Activated CD4-positive, alpha-beta memory T cell treated with anti-CD3 and anti-CD28 coated beads, Interleukin-2, amount 10 ng/mL, durations not matched to agents 7 days and 5 days (primary cell): ENCODE results near the gene TCP11. TPM values are rescaled to one million over a fixed set of nuclear protein-coding genes. Genes with fewer than 3 reads are reported as not detected.

Source experiments
- CTCF ChIA-PET: fragments of 350-600 bp; sonication (Branson Sonifier 250); formaldehyde crosslinking; loops from one replicate; lab custom pipeline; 2021; ENCODE audit warnings: antibody characterized with exemption, inconsistent platforms; lab: Charles Lee
- POLR2A ChIA-PET: fragments of 350-600 bp; sonication (Branson Sonifier 250); formaldehyde crosslinking; loops from one replicate; lab custom pipeline; 2021; ENCODE audit warnings: antibody characterized with exemption; lab: Charles Lee
- DNase-seq: peaks from one replicate; pipeline ENCODE4 v3.0.0-alpha.2; 2020
- H3K27ac Mint-ChIP-seq: one replicate; pipeline ENCODE4 v1.8.0; 2021; ENCODE audit warnings: mild to moderate bottlenecking, mixed read lengths
- H3K27me3 Mint-ChIP-seq: one replicate; pipeline ENCODE4 v1.8.0; 2021; ENCODE audit warnings: mixed read lengths
- H3K36me3 Mint-ChIP-seq: one replicate; pipeline ENCODE4 v1.8.0; 2021; ENCODE audit warnings: low read depth, mixed read lengths
- H3K4me1 Mint-ChIP-seq: one replicate; pipeline ENCODE4 v1.8.0; 2021; ENCODE audit warnings: mixed read lengths
- H3K4me3 Mint-ChIP-seq: one replicate; pipeline ENCODE4 v1.8.0; 2021; ENCODE audit warnings: mild to moderate bottlenecking, mixed read lengths
- H3K9me3 Mint-ChIP-seq: one replicate; pipeline ENCODE4 v1.8.0; 2021; ENCODE audit warnings: mixed read lengths
- total RNA-seq, 2 experiments: library from RNA; stranded (reverse); gene quantifications; one replicate each; pipeline ENCODE4 v1.2.3, GENCODE V29; 2021

TCP11 gene
- total RNA-seq, result not detected

- no peaks in the 10 kb centered on the region for H3K9me3 Mint-ChIP-seq
- no peak within 1 kb of the TSS for H3K4me3 Mint-ChIP-seq
- peak; percentile 52 for DNase-seq
- ChIA-PET CTCF (interaction anchor here (1.8 to 4.6 kb wide), 3 partner anchors 15 to 154 kb away, joined by 7 to 54 read pairs (median 35); no protein-coding TSS in a partner anchor), POLR2A (no interaction called here)
- H3K27me3 Mint-ChIP-seq, result peaks cover 22% of the 10 kb centered on the region
- H3K4me1 Mint-ChIP-seq, result peaks cover 23% of the 10 kb centered on the region
- no peaks in the 10 kb centered on the region for H3K36me3 Mint-ChIP-seq
- no peak within 1 kb of the TSS for H3K27ac Mint-ChIP-seq
Observed at GRCh38 chr6:35141007-35141655, at the start of gene TCP11. Gene TCP11, minus strand, starts transcription at chr6:35141339. Its CDS starts 469 bp downstream, at chr6:35140870.

DNA sequence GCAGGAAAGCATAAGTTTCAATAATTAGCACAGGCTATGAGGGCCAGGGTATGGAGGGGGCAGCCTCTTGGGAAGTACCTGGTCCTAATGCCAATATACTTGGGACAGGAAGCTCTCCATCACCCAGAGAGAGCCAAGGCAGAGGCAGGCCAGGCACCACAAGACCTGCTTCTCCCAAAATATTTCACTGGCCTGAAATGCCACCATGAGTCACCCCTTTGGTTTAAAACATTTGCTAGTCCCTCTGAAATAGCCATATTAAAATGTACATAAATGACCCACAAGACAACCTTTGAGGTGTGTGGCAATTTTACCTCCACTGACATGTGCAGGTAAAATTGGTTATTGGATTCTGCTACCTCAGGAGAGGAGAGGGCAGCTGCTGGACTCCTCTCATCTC lies 49.2 kb upstream of the TCP11 start:
- POLR2A ChIA-PET, result no interaction called here
- H3K9me3 Mint-ChIP-seq, result no peaks in the 10 kb centered on the region
- DNase-seq, result no peak
- H3K36me3 Mint-ChIP-seq, result no peaks in the 10 kb centered on the region
- CTCF ChIA-PET, result no interaction called here
- H3K27ac Mint-ChIP-seq, result no peak overlapping the region
- peaks cover 23% of the 10 kb centered on the region for H3K27me3 Mint-ChIP-seq
- peaks cover 12% of the 10 kb centered on the region for H3K4me1 Mint-ChIP-seq
- no peak overlapping the region for H3K4me3 Mint-ChIP-seq

DNA sequence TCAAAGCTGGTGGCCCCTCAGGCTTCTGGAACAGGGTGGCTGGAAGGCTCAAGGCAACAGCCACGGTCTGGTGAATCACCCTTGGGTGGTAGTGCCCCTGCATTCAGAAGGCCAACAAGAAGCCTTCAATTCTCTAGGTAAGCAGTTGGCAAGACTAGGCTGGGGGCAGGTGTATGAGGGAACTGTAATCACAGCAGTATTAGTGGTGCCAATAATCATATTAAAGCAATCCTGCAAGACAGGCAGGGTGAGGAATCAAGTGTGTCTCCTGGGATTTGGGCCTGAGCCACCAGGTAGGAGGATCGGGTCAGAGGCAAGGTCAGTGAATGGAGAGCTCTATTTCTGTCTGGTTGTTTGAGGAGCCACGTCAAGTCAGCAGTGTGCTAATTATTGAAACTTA lies 47.7 kb upstream of the TCP11 start:
- Mint-ChIP-seq H3K4me1 (peaks cover 9% of the 10 kb centered on the region), H3K27ac (no peak overlapping the region), H3K9me3 (no peaks in the 10 kb centered on the region), H3K4me3 (no peak overlapping the region), H3K36me3 (no peaks in the 10 kb centered on the region), H3K27me3 (peaks cover 23% of the 10 kb centered on the region)
- DNase-seq, result no peak
- CTCF ChIA-PET, result no interaction called here
- POLR2A ChIA-PET, result no interaction called here

- ChIA-PET CTCF (no interaction called here), POLR2A (interaction anchor here (0.8 to 0.9 kb wide), 2 partner anchors 23 to 36 kb away, joined by 3 read pairs; no protein-coding TSS in a partner anchor)
- H3K27me3 Mint-ChIP-seq, result peaks cover 32% of the 10 kb centered on the region
- DNase-seq, result no peak
- no peak overlapping the region for H3K4me3 Mint-ChIP-seq
- peaks cover 7% of the 10 kb centered on the region for H3K4me1 Mint-ChIP-seq
- no peaks in the 10 kb centered on the region for H3K9me3 Mint-ChIP-seq
- H3K27ac Mint-ChIP-seq, result no peak overlapping the region
- no peaks in the 10 kb centered on the region for H3K36me3 Mint-ChIP-seq
Observed at GRCh38 chr6:35186571-35186970, 45.4 kb upstream of the TCP11 start.

- peaks cover 4% of the 10 kb centered on the region for H3K4me1 Mint-ChIP-seq
- H3K4me3 Mint-ChIP-seq, result no peak overlapping the region
- H3K27me3 Mint-ChIP-seq, result peaks cover 36% of the 10 kb centered on the region
- no peaks in the 10 kb centered on the region for H3K9me3 Mint-ChIP-seq
- no peak for DNase-seq
- no peak overlapping the region for H3K27ac Mint-ChIP-seq
- ChIA-PET CTCF (interaction anchor here (1.2 kb wide), 1 partner anchor 19 kb away, joined by 3 read pairs; no protein-coding TSS in a partner anchor), POLR2A (interaction anchor here (0.9 kb wide), 1 partner anchor 35 kb away, joined by 3 read pairs; no protein-coding TSS in a partner anchor)
- no peaks in the 10 kb centered on the region for H3K36me3 Mint-ChIP-seq
Observed at GRCh38 chr6:35185971-35186370, 44.8 kb upstream of the TCP11 start.

DNA sequence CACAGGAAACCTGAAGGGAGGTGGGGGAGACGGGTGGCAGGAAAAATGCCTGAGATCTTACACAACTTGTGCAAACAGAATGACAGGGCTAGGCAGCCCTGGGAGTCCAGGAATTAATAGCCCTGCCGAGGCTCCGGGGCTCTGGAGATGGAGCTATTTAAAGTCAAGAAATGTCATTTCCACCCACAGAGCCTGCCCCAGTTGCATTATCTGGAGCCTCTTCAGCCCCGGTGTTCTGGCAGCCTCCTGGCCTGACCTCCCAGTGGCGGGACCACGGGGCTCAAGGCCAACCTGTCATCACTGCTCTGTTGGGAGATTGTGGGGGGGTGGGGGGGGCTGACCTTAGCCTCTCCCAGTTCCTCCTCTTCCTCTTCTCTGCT lies 44.2 kb upstream of the TCP11 start:
- no peak overlapping the region for H3K4me3 Mint-ChIP-seq
- no peak overlapping the region for H3K27ac Mint-ChIP-seq
- H3K9me3 Mint-ChIP-seq, result no peaks in the 10 kb centered on the region
- H3K36me3 Mint-ChIP-seq, result no peaks in the 10 kb centered on the region
- H3K27me3 Mint-ChIP-seq, result peaks cover 40% of the 10 kb centered on the region
- DNase-seq, result no peak
- CTCF ChIA-PET, result interaction anchor here (1.2 kb wide), 1 partner anchor 20 kb away, joined by 3 read pairs; no protein-coding TSS in a partner anchor
- H3K4me1 Mint-ChIP-seq, result peaks cover 2% of the 10 kb centered on the region
- POLR2A ChIA-PET, result no interaction called here

GRCh38 chr6:35184580-35185301 lies 43.6 kb upstream of the TCP11 start:
- Mint-ChIP-seq H3K4me3 (no peak overlapping the region), H3K36me3 (no peaks in the 10 kb centered on the region), H3K27me3 (peaks cover 37% of the 10 kb centered on the region), H3K9me3 (no peaks in the 10 kb centered on the region), H3K27ac (no peak overlapping the region), H3K4me1 (peaks cover 2% of the 10 kb centered on the region)
- no peak for DNase-seq
- POLR2A ChIA-PET, result no interaction called here
- CTCF ChIA-PET, result interaction anchor here (0.6 kb wide), 1 partner anchor 405 kb away, joined by 3 read pairs; no protein-coding TSS in a partner anchor

DNA sequence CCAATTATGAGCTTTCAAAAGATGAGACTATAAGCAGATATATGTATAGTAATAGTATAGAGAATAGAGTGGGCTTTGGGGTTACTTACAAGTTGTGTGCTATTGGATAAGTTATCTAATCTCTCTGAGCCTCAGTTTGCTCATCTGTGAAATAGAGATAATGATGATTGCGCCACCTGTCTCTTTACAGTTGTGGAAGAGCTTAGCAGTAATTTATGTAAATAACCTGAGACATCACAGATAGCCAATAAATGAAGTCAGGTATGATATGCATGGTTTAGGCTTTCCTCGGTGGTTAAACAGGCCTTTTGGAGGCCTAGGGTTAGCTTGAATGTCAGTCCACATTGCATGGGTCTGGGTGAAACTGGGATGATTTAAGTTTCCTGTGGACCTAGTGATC lies 42.8 kb upstream of the TCP11 start:
- ChIA-PET CTCF (interaction anchor here (0.6 kb wide), 1 partner anchor 404 kb away, joined by 3 read pairs; no protein-coding TSS in a partner anchor), POLR2A (no interaction called here)
- Mint-ChIP-seq H3K9me3 (no peaks in the 10 kb centered on the region), H3K4me1 (peaks cover 2% of the 10 kb centered on the region), H3K4me3 (no peak overlapping the region), H3K27me3 (peaks cover 37% of the 10 kb centered on the region), H3K36me3 (no peaks in the 10 kb centered on the region), H3K27ac (no peak overlapping the region)
- DNase-seq, result no peak

DNA sequence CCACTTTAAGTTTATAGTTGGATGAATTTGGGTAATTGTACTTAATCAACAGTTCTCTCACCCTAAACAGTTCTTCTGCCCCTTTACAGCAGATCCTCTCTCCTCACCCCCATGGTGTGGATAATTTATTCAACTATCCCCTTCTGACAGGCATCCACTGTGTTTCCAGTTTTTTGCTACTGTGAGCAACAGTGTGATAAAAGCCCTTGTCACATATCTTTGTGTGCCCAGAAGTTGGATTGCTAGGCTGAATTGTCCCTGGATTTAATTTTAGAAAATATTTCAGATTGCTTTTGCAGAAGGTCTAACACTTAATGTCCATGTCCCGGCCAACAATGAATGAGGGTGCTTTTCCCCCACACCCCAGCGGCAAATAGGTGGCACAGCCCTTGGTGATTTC lies 42.1 kb upstream of the TCP11 start:
- ChIA-PET CTCF (no interaction called here), POLR2A (no interaction called here)
- no peak for DNase-seq
- Mint-ChIP-seq H3K4me3 (no peak overlapping the region), H3K27ac (no peak overlapping the region), H3K9me3 (no peaks in the 10 kb centered on the region), H3K36me3 (no peaks in the 10 kb centered on the region), H3K27me3 (peaks cover 37% of the 10 kb centered on the region), H3K4me1 (peaks cover 2% of the 10 kb centered on the region)

DNA sequence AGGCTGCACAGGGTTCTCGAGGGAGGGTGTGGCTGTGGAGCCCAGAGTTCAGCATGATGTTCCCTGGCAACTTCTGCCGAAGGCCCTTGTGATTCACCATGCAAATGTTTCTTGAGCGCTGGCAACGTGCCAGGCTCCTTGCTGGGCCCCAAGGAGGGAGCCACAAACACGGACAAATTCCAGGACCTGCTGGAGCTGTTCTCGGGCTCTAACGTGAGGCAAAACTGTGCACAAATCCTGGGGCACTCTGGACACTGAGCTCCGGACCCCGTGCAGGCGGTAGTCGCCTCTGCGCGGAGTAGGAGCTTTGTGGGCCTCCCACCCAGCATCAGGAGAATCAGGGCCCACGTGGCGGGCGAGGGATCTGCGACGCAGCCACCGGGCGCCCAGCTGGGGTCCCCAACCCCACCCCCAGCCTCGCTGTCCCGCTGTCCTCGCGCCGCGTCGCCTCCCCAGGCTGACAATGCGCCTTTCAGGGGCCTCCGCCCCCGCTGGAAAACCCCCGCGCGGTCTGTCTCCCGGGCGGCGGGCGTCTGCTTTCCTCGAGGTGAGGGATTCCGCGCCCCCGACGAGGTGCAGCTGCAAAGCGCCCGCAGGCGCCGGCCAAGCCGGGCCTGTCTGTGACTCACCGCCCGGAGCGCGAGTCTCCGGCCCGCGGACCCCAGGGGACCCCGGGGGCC lies 40.9 kb upstream of the TCP11 start:
- Mint-ChIP-seq H3K9me3 (no peaks in the 10 kb centered on the region), H3K4me1 (peaks cover 2% of the 10 kb centered on the region), H3K36me3 (no peaks in the 10 kb centered on the region), H3K27me3 (peaks cover 33% of the 10 kb centered on the region), H3K4me3 (no peak overlapping the region), H3K27ac (no peak overlapping the region)
- CTCF ChIA-PET, result no interaction called here
- POLR2A ChIA-PET, result no interaction called here
- DNase-seq, result no peak

GRCh38 chr6:35181308-35181932 lies 40.3 kb upstream of the TCP11 start:
- peaks cover 2% of the 10 kb centered on the region for H3K4me1 Mint-ChIP-seq
- peaks cover 31% of the 10 kb centered on the region for H3K27me3 Mint-ChIP-seq
- no peaks in the 10 kb centered on the region for H3K36me3 Mint-ChIP-seq
- DNase-seq, result no peak
- no peaks in the 10 kb centered on the region for H3K9me3 Mint-ChIP-seq
- no peak overlapping the region for H3K4me3 Mint-ChIP-seq
- CTCF ChIA-PET, result no interaction called here
- no peak overlapping the region for H3K27ac Mint-ChIP-seq
- POLR2A ChIA-PET, result no interaction called here

- no peaks in the 10 kb centered on the region for H3K36me3 Mint-ChIP-seq
- no peak overlapping the region for H3K4me3 Mint-ChIP-seq
- ChIA-PET CTCF (interaction anchor here (1.5 to 1.6 kb wide), 2 partner anchors 33 to 40 kb away, joined by 4 read pairs; no protein-coding TSS in a partner anchor), POLR2A (interaction anchor here (1.5 kb wide), 1 partner anchor 10 kb away, joined by 3 read pairs; no protein-coding TSS in a partner anchor)
- no peaks in the 10 kb centered on the region for H3K9me3 Mint-ChIP-seq
- DNase-seq, result no peak
- H3K27ac Mint-ChIP-seq, result no peak overlapping the region
- peaks cover 26% of the 10 kb centered on the region for H3K27me3 Mint-ChIP-seq
- H3K4me1 Mint-ChIP-seq, result peaks cover 2% of the 10 kb centered on the region
Observed at GRCh38 chr6:35179901-35180535, 38.9 kb upstream of the TCP11 start.
